Astrocyte (in vitro differentiated cells and primary cell): Measurements from ENCODE around the gene AKAP17A.

Experiments
- CTCF ChIP-seq: IDR thresholded peaks from 2 replicates; pipeline ENCODE4 v1.5.1; 2011; ENCODE audit warnings: low read depth, mild to moderate bottlenecking, inconsistent platforms, low read length, moderate library complexity; ENCODE audit not compliant: insufficient read depth
- EZH2 ChIP-seq: IDR thresholded peaks from 2 replicates; pipeline ENCODE4 v1.6.1; 2012; ENCODE audit warnings: mild to moderate bottlenecking, low read length, inconsistent platforms; ENCODE audit not compliant: insufficient read depth

GRCh38 chrX:1602299-1602698 lies 10.9 kb downstream of the AKAP17A start:
- TF ChIP-seq CTCF (no peak), EZH2 (no peak)
